Measurements from ENCODE around the gene MYO1D. TPM values are rescaled to one million over a fixed set of nuclear protein-coding genes. Genes with fewer than 3 reads are reported as not detected.
"Not testable (repeated sequence)": the region's sequence is repeated elsewhere in the genome, so short reads cannot be mapped to it uniquely, and the experiment has no call there.

MYO1D gene
- total RNA-seq, 1 donor from 2014 or later, result 12.9 TPM

DNA sequence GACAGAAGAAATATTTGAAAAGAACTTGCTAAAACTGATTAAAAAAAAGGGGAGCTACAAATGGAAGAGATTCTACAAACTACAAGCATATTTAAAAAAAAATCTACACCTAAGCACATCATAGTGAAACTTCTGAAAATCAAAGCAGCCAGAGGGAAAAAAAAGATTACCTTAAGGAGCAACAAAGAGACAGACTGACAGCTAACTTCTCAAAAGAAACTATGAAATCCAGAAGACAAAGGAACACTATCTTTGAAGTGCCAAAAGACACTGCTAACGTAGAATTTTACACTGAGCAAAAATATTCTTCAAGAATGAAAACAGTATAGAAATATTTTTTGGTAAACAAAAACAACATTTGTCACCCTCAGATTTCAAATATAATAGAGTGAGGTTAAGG is 151.2 kb downstream of the MYO1D start:
- Mint-ChIP-seq H3K4me1 (no peaks in the 10 kb centered on the region), H3K9me3 (peaks cover 8% of the 10 kb centered on the region), H3K27me3 (peaks cover 3% of the 10 kb centered on the region), H3K27ac (no peak overlapping the region), H3K36me3 (ENCODE audit: low read depth) (peaks cover 5% of the 10 kb centered on the region), H3K4me3 (no peak overlapping the region)
- intact Hi-C loops (cut with micrococcal nuclease), result no loop called here
- no peak for DNase-seq

GRCh38 chr17:32723310-32723955 is 153.5 kb downstream of the MYO1D start:
- DNase-seq, result no peak
- no peaks in the 10 kb centered on the region for H3K4me1 Mint-ChIP-seq
- no peak overlapping the region for H3K27ac Mint-ChIP-seq
- H3K4me3 Mint-ChIP-seq, result no peak overlapping the region
- peaks cover 3% of the 10 kb centered on the region for H3K27me3 Mint-ChIP-seq
- intact Hi-C loops (cut with micrococcal nuclease), result no loop called here
- peaks cover 5% of the 10 kb centered on the region for H3K36me3 Mint-ChIP-seq (ENCODE audit: low read depth)
- peaks cover 8% of the 10 kb centered on the region for H3K9me3 Mint-ChIP-seq

GRCh38 chr17:32722733-32723132 is 154.2 kb downstream of the MYO1D start:
- Mint-ChIP-seq H3K4me3 (no peak overlapping the region), H3K4me1 (no peaks in the 10 kb centered on the region), H3K27ac (no peak overlapping the region), H3K9me3 (peaks cover 8% of the 10 kb centered on the region), H3K27me3 (peaks cover 3% of the 10 kb centered on the region), H3K36me3 (ENCODE audit: low read depth) (peaks cover 5% of the 10 kb centered on the region)
- intact Hi-C loops (cut with micrococcal nuclease), result no loop called here
- no peak for DNase-seq

GRCh38 chr17:32720671-32721070 is 156.3 kb downstream of the MYO1D start:
- Mint-ChIP-seq H3K9me3 (peaks cover 4% of the 10 kb centered on the region), H3K4me1 (no peaks in the 10 kb centered on the region), H3K27ac (no peak overlapping the region), H3K27me3 (peaks cover 3% of the 10 kb centered on the region), H3K4me3 (no peak overlapping the region), H3K36me3 (ENCODE audit: low read depth) (peaks cover 3% of the 10 kb centered on the region)
- intact Hi-C loops (cut with micrococcal nuclease), result no loop called here
- DNase-seq, result no peak

- DNase-seq, result no peak
- H3K27ac Mint-ChIP-seq, result no peak overlapping the region
- no peaks in the 10 kb centered on the region for H3K9me3 Mint-ChIP-seq
- peaks cover 2% of the 10 kb centered on the region for H3K27me3 Mint-ChIP-seq
- no peaks in the 10 kb centered on the region for H3K4me1 Mint-ChIP-seq
- intact Hi-C loops (cut with micrococcal nuclease), result no loop called here
- H3K36me3 Mint-ChIP-seq (ENCODE audit: low read depth), result no peaks in the 10 kb centered on the region
- no peak overlapping the region for H3K4me3 Mint-ChIP-seq
Measured at GRCh38 chr17:32719689-32720088, 157.2 kb downstream of the MYO1D start.

GRCh38 chr17:32714922-32715321 is 162.0 kb downstream of the MYO1D start:
- H3K9me3 Mint-ChIP-seq; intact Hi-C loops (cut with micrococcal nuclease); H3K27ac Mint-ChIP-seq; DNase-seq; H3K4me3 Mint-ChIP-seq; H3K4me1 Mint-ChIP-seq; H3K27me3 Mint-ChIP-seq; H3K36me3 Mint-ChIP-seq (ENCODE audit: low read depth): not testable (repeated sequence)

- H3K27ac Mint-ChIP-seq; intact Hi-C loops (cut with micrococcal nuclease); H3K36me3 Mint-ChIP-seq (ENCODE audit: low read depth); H3K4me1 Mint-ChIP-seq; H3K4me3 Mint-ChIP-seq; H3K27me3 Mint-ChIP-seq; DNase-seq; H3K9me3 Mint-ChIP-seq: not testable (repeated sequence)
Measured at GRCh38 chr17:32714206-32714605, 162.7 kb downstream of the MYO1D start.

DNA sequence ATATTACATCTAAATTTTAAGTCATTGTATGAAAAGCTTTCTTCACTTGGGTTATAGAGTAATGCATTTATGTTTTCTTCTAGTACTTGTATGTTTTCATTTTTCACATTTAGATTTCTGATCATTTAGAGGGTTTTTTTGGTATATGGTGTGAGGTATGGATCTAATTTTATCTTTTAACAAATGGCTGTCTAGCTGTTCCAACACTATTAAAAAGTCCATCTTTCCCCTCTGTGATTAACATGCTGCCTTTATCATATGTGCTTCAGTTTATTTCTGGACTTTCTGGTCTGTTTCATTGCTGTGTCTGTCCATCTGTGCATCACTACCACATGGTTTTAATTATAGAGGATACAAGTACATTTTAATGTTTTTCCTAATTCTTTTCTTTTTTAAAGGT is 163.8 kb downstream of the MYO1D start:
- Mint-ChIP-seq H3K27ac (no peak overlapping the region), H3K9me3 (no peaks in the 10 kb centered on the region), H3K4me1 (no peaks in the 10 kb centered on the region), H3K4me3 (no peak overlapping the region), H3K36me3 (ENCODE audit: low read depth) (no peaks in the 10 kb centered on the region), H3K27me3 (peaks cover 2% of the 10 kb centered on the region)
- DNase-seq, result no peak
- intact Hi-C loops (cut with micrococcal nuclease), result no loop called here

DNA sequence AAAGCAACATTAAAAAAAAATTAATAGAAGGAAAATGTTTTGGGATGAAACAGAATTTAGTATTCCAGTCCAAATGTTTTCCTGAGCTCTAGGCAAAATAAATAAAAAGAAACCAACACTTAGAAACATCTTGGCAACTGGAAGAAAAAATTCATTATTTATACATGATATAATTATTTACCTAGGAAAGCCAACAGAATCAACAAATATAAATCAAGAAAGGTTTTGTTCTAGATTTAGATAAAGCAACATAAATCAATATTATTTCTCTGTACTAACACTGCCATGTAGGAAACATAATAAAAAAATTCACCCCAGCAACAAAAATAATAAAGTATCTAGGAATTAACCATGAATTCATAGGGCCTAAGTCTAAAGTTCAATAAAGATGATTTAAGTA is 167.4 kb downstream of the MYO1D start:
- no peak overlapping the region for H3K4me3 Mint-ChIP-seq
- intact Hi-C loops (cut with micrococcal nuclease), result no loop called here
- no peaks in the 10 kb centered on the region for H3K27me3 Mint-ChIP-seq
- DNase-seq, result no peak
- no peaks in the 10 kb centered on the region for H3K9me3 Mint-ChIP-seq
- no peaks in the 10 kb centered on the region for H3K4me1 Mint-ChIP-seq
- H3K27ac Mint-ChIP-seq, result no peak overlapping the region
- no peaks in the 10 kb centered on the region for H3K36me3 Mint-ChIP-seq (ENCODE audit: low read depth)

- Mint-ChIP-seq H3K4me1 (no peaks in the 10 kb centered on the region), H3K27me3 (no peaks in the 10 kb centered on the region), H3K4me3 (no peak overlapping the region), H3K27ac (no peak overlapping the region), H3K9me3 (no peaks in the 10 kb centered on the region), H3K36me3 (ENCODE audit: low read depth) (no peaks in the 10 kb centered on the region)
- intact Hi-C loops (cut with micrococcal nuclease), result no loop called here
- no peak for DNase-seq
Measured at GRCh38 chr17:32701871-32702270, 175.1 kb downstream of the MYO1D start.

GRCh38 chr17:32699247-32699646 is 177.7 kb downstream of the MYO1D start:
- no peak overlapping the region for H3K4me3 Mint-ChIP-seq

GRCh38 chr17:32697728-32698625 is 178.9 kb downstream of the MYO1D start:
- H3K27ac Mint-ChIP-seq, result no peak overlapping the region

More at GRCh38 chr17:32699247-32699646, 177.7 kb downstream of the MYO1D start:
- intact Hi-C loops (cut with micrococcal nuclease), result no loop called here
- no peaks in the 10 kb centered on the region for H3K4me1 Mint-ChIP-seq
- no peak overlapping the region for H3K27ac Mint-ChIP-seq
- no peaks in the 10 kb centered on the region for H3K9me3 Mint-ChIP-seq
- H3K36me3 Mint-ChIP-seq (ENCODE audit: low read depth), result no peaks in the 10 kb centered on the region
- no peaks in the 10 kb centered on the region for H3K27me3 Mint-ChIP-seq
- no peak for DNase-seq

DNA sequence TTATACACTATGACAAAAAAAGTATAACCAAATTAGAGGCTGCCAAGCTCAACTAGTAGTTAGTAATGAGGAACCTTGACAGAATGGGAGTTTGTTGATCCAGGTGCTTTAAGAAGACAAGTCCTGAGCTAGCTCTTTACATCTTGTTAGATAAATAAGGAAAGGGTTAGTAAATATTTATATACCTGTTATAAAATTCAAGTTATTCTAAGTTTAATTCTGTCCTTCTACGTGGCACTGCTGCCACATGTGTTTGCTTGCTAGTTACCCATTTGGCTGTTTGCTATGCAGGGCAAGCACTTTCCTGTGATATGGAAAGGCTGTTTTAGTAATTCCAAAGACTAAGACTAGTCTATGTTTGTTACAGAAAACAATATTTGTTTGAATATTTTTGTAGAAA is 180.5 kb downstream of the MYO1D start:
- H3K9me3 Mint-ChIP-seq, result no peaks in the 10 kb centered on the region
- no peak for DNase-seq
- H3K27me3 Mint-ChIP-seq, result no peaks in the 10 kb centered on the region
- H3K27ac Mint-ChIP-seq, result no peak overlapping the region
- no peak overlapping the region for H3K4me3 Mint-ChIP-seq
- intact Hi-C loops (cut with micrococcal nuclease), result no loop called here
- H3K36me3 Mint-ChIP-seq (ENCODE audit: low read depth), result no peaks in the 10 kb centered on the region
- no peaks in the 10 kb centered on the region for H3K4me1 Mint-ChIP-seq

More at GRCh38 chr17:32697728-32698625, 178.9 kb downstream of the MYO1D start:
- Mint-ChIP-seq H3K4me3 (no peak overlapping the region), H3K36me3 (ENCODE audit: low read depth) (no peaks in the 10 kb centered on the region), H3K9me3 (no peaks in the 10 kb centered on the region), H3K27me3 (no peaks in the 10 kb centered on the region), H3K4me1 (no peaks in the 10 kb centered on the region)
- intact Hi-C loops (cut with micrococcal nuclease), result no loop called here
- no peak for DNase-seq

- no peaks in the 10 kb centered on the region for H3K27me3 Mint-ChIP-seq
- intact Hi-C loops (cut with micrococcal nuclease), result no loop called here
- H3K9me3 Mint-ChIP-seq, result no peaks in the 10 kb centered on the region
- DNase-seq, result no peak
- no peaks in the 10 kb centered on the region for H3K36me3 Mint-ChIP-seq (ENCODE audit: low read depth)
- H3K4me3 Mint-ChIP-seq, result no peak overlapping the region
- no peaks in the 10 kb centered on the region for H3K4me1 Mint-ChIP-seq
- no peak overlapping the region for H3K27ac Mint-ChIP-seq
Measured at GRCh38 chr17:32695864-32696263, 181.1 kb downstream of the MYO1D start.

All from activated CD4-positive, alpha-beta T cell treated with anti-CD3 and anti-CD28 coated beads, Interleukin-2, amount 10 ng/mL, durations not matched to agents 24 days and 14 days (primary cell).